Measurements from ENCODE around the gene GAGE10. TPM values are rescaled to one million over a fixed set of nuclear protein-coding genes. Genes with fewer than 3 reads are reported as not detected.

The GAGE10 gene
- total and polyA plus RNA-seq, 2 experiments from 2014 or later = not detected

DNA sequence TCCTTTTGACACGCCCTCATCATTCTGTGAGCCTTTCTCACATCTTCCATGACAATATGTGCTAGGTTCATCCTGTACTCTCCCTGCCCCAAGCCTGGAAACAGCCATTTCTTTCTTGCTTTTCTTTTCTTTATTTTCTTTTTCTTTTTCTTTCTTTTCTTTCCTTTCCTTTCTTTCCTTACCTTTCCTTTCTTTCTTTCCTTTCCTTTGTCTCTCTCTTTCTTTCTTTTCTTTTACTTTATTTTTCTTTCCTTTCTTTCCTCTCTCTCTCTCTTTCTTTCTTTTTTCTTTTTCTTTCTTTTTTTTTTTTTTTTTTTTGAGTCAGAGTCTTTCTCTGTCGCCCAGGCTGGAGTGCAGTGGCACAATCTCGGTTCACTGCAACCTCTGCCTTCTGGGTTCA lies 19.2 kb upstream of the GAGE10 start:
- Histone ChIP-seq H2AFZ (no peak overlapping the region), H3K4me3 (no peak overlapping the region)
- H3K4me3 Mint-ChIP-seq = no peak overlapping the region

More for the DNA sequence above, 19.2 kb upstream of the GAGE10 start:
- H3K9me3 Mint-ChIP-seq = no peaks in the 10 kb centered on the region
- H3K27me3 ChIP-seq (ENCODE audit: insufficient read depth) = no peaks in the 10 kb centered on the region
- H3K27me3 Mint-ChIP-seq (ENCODE audit: insufficient read depth, low read depth, poor library complexity) = peaks cover 3% of the 10 kb centered on the region
- DNase-seq (ENCODE audit: low spot score) (no peak), ATAC-seq (no peak)
- H3K27ac ChIP-seq (ENCODE audit: low read depth) = no peak overlapping the region
- H3K4me2 ChIP-seq = no peak overlapping the region
- H3K4me1 ChIP-seq (ENCODE audit: insufficient read depth) = no peaks in the 10 kb centered on the region
- no peak overlapping the region for H3K27ac Mint-ChIP-seq
- peaks cover 3% of the 10 kb centered on the region; the same call in 2 of the 3 replicates for H3K36me3 Mint-ChIP-seq (ENCODE audit: low read depth)
- no peaks in the 10 kb centered on the region for H3F3A ChIP-seq (replicated peaks; ENCODE audit: low read depth)
- no peaks in the 10 kb centered on the region for H4K20me1 ChIP-seq (replicated peaks; ENCODE audit: insufficient read depth)
- no peaks in the 10 kb centered on the region for H3K9me2 ChIP-seq (ENCODE audit: insufficient read depth)
- no peaks in the 10 kb centered on the region for H3K79me2 ChIP-seq (replicated peaks; ENCODE audit: insufficient read depth)
- H3K36me3 ChIP-seq (ENCODE audit: insufficient read depth) = no peaks in the 10 kb centered on the region
- TF ChIP-seq ZNF462 (CRISPR knock-in tag; IDR thresholded peaks at IDR 0.05) = no peak
- TF ChIP-seq EZH2 (IDR thresholded peaks at IDR 0.05; ENCODE audit: low read depth, unreplicated experiment) = no peak
- TF ChIP-seq REST (IDR thresholded peaks at IDR 0.05; ENCODE audit: unreplicated experiment) = no peak
- no peak for TF ChIP-seq CREB1 (CRISPR knock-in tag; IDR thresholded peaks at IDR 0.05; ENCODE audit: low read depth)
- H3K4me1 Mint-ChIP-seq = peaks cover 9% of the 10 kb centered on the region; the same call in 2 of the 3 replicates

Measured in GM23338 (cell line).